DMS114 treated with DMSO at 0.1 percent for 48 hours (cell line): ENCODE results near the gene MRO.

Source experiments
- DNase-seq: peaks from one replicate; lab custom pipeline; 2025; ENCODE audit not compliant: unreplicated experiment; lab: John Stamatoyannopoulos, UW

The MRO gene

DNA sequence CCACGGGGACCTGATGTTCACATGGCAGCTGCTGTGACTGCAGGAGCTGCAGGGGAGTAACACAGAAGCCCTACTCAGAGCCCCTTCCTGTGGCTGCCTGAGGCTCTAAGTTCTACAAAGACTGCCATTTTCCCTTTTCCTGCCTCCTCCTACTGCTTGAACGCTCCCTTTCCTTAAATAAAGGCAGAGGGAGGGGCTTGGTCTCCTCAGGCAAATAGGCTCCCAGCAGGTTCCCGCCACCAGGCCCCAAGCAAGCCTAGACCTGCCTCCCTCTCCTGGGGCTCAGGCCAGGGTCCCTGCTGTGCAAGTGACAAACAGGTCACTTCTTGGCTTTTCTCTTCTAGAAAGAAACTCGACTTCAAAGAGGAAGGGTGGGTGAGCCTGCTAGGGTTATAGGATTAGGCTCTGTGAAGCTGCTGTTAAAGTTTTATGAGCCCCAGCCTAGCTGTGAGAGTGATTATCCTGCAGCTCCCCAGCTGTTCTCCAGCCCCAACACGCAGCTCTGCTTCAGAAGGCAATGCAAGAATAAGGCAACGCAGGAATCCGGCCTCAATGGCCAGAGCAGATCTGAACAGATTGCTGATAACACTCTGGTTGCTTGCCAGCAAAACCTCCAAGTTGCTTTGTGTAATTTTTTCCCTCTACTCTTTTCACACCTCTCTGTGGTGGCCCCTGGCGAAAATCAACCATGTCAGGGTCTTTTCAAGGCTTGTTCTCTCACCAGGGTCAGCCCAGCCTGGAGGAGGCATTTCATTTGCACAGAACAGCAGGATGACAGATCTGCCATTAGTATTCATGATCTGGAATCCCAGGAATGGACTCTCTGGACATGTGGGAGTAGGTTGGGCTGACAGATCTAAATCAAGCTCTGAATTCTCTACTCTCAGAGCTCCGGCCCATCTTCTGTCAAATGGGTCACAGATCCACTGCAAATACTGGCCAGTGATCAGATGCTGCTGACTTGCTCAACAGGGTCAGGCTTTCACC is 71.3 kb downstream of the MRO start:
- no peak for DNase-seq

GRCh38 chr18:50747849-50748242 is 72.0 kb downstream of the MRO start:
- no peak for DNase-seq

DNA sequence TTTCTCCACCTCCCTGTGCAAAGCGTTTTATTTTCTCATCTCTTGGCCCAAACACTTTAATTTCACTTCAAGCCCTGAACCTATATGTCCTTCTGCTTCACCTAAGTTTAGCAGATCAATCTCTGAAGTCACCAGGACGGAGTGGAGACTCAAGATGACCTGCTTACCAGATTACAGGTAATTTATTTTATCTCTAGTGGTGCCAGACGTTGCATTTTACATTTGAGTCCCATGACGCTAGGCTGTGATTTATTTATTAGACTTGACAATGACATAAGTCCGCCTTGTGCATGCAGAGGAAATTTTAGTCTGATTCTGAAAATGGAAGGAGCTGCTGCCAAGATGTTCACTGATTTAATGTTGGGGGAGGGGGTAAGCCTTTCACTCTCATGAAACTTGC is 73.9 kb downstream of the MRO start:
- no peak for DNase-seq
